Endothelial cell of umbilical vein (primary cell): ENCODE results near the gene NSFL1C.
"Not testable (repeated sequence)": the region's sequence is repeated elsewhere in the genome, so short reads cannot be mapped to it uniquely, and the experiment has no call there.

ENCODE experiments used
- EZH2 ChIP-seq: IDR thresholded peaks from 2 replicates; pipeline ENCODE4 v1.6.1; 2012; ENCODE audit warnings: borderline replicate concordance, low read depth, mild to moderate bottlenecking, moderate library complexity, low read length, inconsistent platforms; ENCODE audit not compliant: severe bottlenecking
- TF ChIP-seq, protein P1 (sequence below), 2 donors: IDR thresholded peaks; 1 replicate in 1 of 2; 2 replicates in 1 of 2; pipeline ENCODE4 v1.5.1; 2011; ENCODE audit warnings: low read length in 2 of 2, mild to moderate bottlenecking in 2 of 2, moderate library complexity in 2 of 2, control low read depth in 1 of 2, inconsistent platforms in 1 of 2, low read depth in 1 of 2; ENCODE audit not compliant: insufficient read depth in 1 of 2; ENCODE audit errors: extremely low read depth in 1 of 2

DNA sequence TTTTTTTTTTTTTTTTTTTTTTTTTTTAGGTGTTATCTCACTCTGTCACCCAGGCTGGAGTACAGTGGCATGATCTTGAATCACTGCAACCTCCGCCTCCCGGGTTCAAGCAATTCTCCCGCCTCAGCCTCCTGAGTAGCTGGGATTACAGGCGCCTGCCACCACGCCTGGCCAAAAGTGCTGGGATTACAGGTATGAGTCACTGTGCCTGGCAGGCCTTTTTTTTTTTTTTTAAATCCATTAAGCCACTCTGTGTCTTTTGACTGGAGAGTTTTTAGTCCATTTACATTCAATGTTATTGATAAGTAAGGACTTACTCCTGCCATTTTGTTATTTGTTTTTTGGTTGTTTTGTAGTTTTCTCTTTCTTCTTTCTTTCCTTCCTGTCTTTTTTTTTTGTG is 30.7 kb upstream of the NSFL1C start:
- TF ChIP-seq, protein P1, sequence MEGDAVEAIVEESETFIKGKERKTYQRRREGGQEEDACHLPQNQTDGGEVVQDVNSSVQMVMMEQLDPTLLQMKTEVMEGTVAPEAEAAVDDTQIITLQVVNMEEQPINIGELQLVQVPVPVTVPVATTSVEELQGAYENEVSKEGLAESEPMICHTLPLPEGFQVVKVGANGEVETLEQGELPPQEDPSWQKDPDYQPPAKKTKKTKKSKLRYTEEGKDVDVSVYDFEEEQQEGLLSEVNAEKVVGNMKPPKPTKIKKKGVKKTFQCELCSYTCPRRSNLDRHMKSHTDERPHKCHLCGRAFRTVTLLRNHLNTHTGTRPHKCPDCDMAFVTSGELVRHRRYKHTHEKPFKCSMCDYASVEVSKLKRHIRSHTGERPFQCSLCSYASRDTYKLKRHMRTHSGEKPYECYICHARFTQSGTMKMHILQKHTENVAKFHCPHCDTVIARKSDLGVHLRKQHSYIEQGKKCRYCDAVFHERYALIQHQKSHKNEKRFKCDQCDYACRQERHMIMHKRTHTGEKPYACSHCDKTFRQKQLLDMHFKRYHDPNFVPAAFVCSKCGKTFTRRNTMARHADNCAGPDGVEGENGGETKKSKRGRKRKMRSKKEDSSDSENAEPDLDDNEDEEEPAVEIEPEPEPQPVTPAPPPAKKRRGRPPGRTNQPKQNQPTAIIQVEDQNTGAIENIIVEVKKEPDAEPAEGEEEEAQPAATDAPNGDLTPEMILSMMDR (IDR thresholded peaks at IDR 0.05; ENCODE audit: extremely low read depth in 1 of 2, insufficient read depth in 1 of 2, low read depth in 1 of 2, low read length in 2 of 2) = not testable (repeated sequence)
- not testable (repeated sequence) for TF ChIP-seq EZH2
